ENCODE measurements around the gene KDELR1.

- TF ChIP-seq, protein P1, sequence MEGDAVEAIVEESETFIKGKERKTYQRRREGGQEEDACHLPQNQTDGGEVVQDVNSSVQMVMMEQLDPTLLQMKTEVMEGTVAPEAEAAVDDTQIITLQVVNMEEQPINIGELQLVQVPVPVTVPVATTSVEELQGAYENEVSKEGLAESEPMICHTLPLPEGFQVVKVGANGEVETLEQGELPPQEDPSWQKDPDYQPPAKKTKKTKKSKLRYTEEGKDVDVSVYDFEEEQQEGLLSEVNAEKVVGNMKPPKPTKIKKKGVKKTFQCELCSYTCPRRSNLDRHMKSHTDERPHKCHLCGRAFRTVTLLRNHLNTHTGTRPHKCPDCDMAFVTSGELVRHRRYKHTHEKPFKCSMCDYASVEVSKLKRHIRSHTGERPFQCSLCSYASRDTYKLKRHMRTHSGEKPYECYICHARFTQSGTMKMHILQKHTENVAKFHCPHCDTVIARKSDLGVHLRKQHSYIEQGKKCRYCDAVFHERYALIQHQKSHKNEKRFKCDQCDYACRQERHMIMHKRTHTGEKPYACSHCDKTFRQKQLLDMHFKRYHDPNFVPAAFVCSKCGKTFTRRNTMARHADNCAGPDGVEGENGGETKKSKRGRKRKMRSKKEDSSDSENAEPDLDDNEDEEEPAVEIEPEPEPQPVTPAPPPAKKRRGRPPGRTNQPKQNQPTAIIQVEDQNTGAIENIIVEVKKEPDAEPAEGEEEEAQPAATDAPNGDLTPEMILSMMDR (conservative IDR thresholded peaks at IDR 0.05): no peak
- no peak for TF ChIP-seq ZFX (IDR thresholded peaks at IDR 0.05)
These were observed 25.7 kb downstream of the KDELR1 start for GRCh38 chr19:48365602-48366001.

All from C4-2B (cell line).